ENCODE results near the gene STAT4.

The STAT4 gene

GRCh38 chr2:191169456-191170300, 18.9 kb upstream of the STAT4 start:
- no peak overlapping the region for H3K4me3 ChIP-seq (ENCODE audit: low read depth, low read length)
- no peak for DNase-seq (ENCODE audit: low read depth)
- TF ChIP-seq CTCF (IDR thresholded peaks at IDR 0.05; ENCODE audit: insufficient read depth, low read depth, low read length, missing control alignments) = no peak

GRCh38 chr2:191167766-191168165, 17.0 kb upstream of the STAT4 start:
- no peak overlapping the region for H3K4me3 ChIP-seq (ENCODE audit: low read depth, low read length)
- TF ChIP-seq CTCF (IDR thresholded peaks at IDR 0.05; ENCODE audit: insufficient read depth, low read depth, low read length, missing control alignments) = no peak
- no peak for DNase-seq (ENCODE audit: low read depth)

- DNase-seq (ENCODE audit: low read depth) = no peak
- H3K4me3 ChIP-seq (ENCODE audit: low read depth, low read length) = no peak overlapping the region
- no peak for TF ChIP-seq CTCF (IDR thresholded peaks at IDR 0.05; ENCODE audit: insufficient read depth, low read depth, low read length, missing control alignments)
Measured at GRCh38 chr2:191166756-191167445, 16.1 kb upstream of the STAT4 start.

- no peak for TF ChIP-seq CTCF (IDR thresholded peaks at IDR 0.05; ENCODE audit: insufficient read depth, low read depth, low read length, missing control alignments)
- H3K4me3 ChIP-seq (ENCODE audit: low read depth, low read length) = no peak overlapping the region
- no peak for DNase-seq (ENCODE audit: low read depth)
Measured at GRCh38 chr2:191166111-191166755, 15.4 kb upstream of the STAT4 start.

GRCh38 chr2:191165176-191165643, 14.4 kb upstream of the STAT4 start:
- peak; percentile 55 for DNase-seq (ENCODE audit: low read depth)
- TF ChIP-seq CTCF (IDR thresholded peaks at IDR 0.05; ENCODE audit: insufficient read depth, low read depth, low read length, missing control alignments) = peak; percentile 49

GRCh38 chr2:191158747-191159146, 8.0 kb upstream of the STAT4 start:
- no peak for DNase-seq (ENCODE audit: low read depth)
- TF ChIP-seq CTCF (IDR thresholded peaks at IDR 0.05; ENCODE audit: insufficient read depth, low read depth, low read length, missing control alignments) = no peak
- H3K4me3 ChIP-seq (ENCODE audit: low read depth, low read length) = no peak overlapping the region

More at GRCh38 chr2:191165176-191165643, 14.4 kb upstream of the STAT4 start:
- no peak overlapping the region for H3K4me3 ChIP-seq (ENCODE audit: low read depth, low read length)
